HEK293 (cell line): ENCODE data around the gene MBP.

Source experiments
- HOXA7 ChIP-seq: sonication (generic); formaldehyde crosslinking; IDR thresholded peaks from 2 replicates; pipeline ENCODE4 v1.8.1; 2022; ENCODE audit warnings: missing genetic modification reagents, borderline replicate concordance
- KLF1 ChIP-seq: fragments of 450-650 bp; formaldehyde crosslinking; IDR thresholded peaks from 2 replicates; pipeline ENCODE4 v1.5.1; 2016; ENCODE audit warnings: missing biosample characterization, missing genetic modification characterization
- MEIS1 ChIP-seq: sonication (generic); formaldehyde crosslinking; IDR thresholded peaks from 2 replicates; pipeline ENCODE4 v1.8.1; 2022; ENCODE audit warnings: missing genetic modification reagents, mild to moderate bottlenecking, borderline replicate concordance
- MZF1 ChIP-seq: fragments of 450-650 bp; formaldehyde crosslinking; IDR thresholded peaks from 2 replicates; pipeline ENCODE4 v1.5.1; 2017; ENCODE audit warnings: missing biosample characterization, missing genetic modification characterization, borderline replicate concordance
- TCF7L2 ChIP-seq: IDR thresholded peaks from 2 replicates; pipeline ENCODE4 v1.6.1; 2011; ENCODE audit warnings: low read depth, mild to moderate bottlenecking, inconsistent platforms, low read length, moderate library complexity, borderline replicate concordance
- ZNF48 ChIP-seq: fragments of 450-650 bp; formaldehyde crosslinking; IDR thresholded peaks from 2 replicates; pipeline ENCODE4 v1.5.1; 2016; ENCODE audit warnings: missing biosample characterization, missing genetic modification characterization
- ZNF654 ChIP-seq: fragments of 450-650 bp; formaldehyde crosslinking; IDR thresholded peaks from 2 replicates; pipeline ENCODE4 v1.5.1; 2016; ENCODE audit warnings: low read depth, missing biosample characterization, missing genetic modification characterization
- TF ChIP-seq, protein P1 (sequence below): fragments of 450-650 bp; formaldehyde crosslinking; IDR thresholded peaks from 2 replicates; pipeline ENCODE4 v1.5.1; 2016; ENCODE audit warnings: missing biosample characterization, missing genetic modification characterization
- TF ChIP-seq, protein P2 (sequence below): fragments of 450-650 bp; formaldehyde crosslinking; IDR thresholded peaks from 2 replicates; pipeline ENCODE4 v1.5.1; 2016; ENCODE audit warnings: missing biosample characterization, missing genetic modification characterization
- TF ChIP-seq, protein P3 (sequence below): fragments of 450-650 bp; formaldehyde crosslinking; conservative IDR thresholded peaks from 2 replicates; pipeline ENCODE4 v1.5.1; 2016; ENCODE audit warnings: low read depth, missing biosample characterization, missing genetic modification characterization
- TF ChIP-seq, protein P4 (sequence below): fragments of 450-650 bp; formaldehyde crosslinking; IDR thresholded peaks from 2 replicates; pipeline ENCODE4 v1.5.1; 2016; ENCODE audit warnings: missing biosample characterization, missing genetic modification characterization, borderline replicate concordance
- TF ChIP-seq, protein P5 (sequence below): fragments of 450-650 bp; formaldehyde crosslinking; IDR thresholded peaks from 2 replicates; pipeline ENCODE4 v1.5.1; 2016; ENCODE audit warnings: missing biosample characterization, missing genetic modification characterization
- TF ChIP-seq, protein P6 (sequence below): fragments of 450-650 bp; formaldehyde crosslinking; IDR thresholded peaks from 2 replicates; pipeline ENCODE4 v1.5.1; 2017; ENCODE audit warnings: missing biosample characterization, mild to moderate bottlenecking, missing genetic modification characterization, moderate library complexity
- TF ChIP-seq, protein P7 (sequence below): fragments of 450-650 bp; formaldehyde crosslinking; IDR thresholded peaks from 2 replicates; pipeline ENCODE4 v1.5.1; 2016; ENCODE audit warnings: missing biosample characterization, missing genetic modification characterization

DNA sequence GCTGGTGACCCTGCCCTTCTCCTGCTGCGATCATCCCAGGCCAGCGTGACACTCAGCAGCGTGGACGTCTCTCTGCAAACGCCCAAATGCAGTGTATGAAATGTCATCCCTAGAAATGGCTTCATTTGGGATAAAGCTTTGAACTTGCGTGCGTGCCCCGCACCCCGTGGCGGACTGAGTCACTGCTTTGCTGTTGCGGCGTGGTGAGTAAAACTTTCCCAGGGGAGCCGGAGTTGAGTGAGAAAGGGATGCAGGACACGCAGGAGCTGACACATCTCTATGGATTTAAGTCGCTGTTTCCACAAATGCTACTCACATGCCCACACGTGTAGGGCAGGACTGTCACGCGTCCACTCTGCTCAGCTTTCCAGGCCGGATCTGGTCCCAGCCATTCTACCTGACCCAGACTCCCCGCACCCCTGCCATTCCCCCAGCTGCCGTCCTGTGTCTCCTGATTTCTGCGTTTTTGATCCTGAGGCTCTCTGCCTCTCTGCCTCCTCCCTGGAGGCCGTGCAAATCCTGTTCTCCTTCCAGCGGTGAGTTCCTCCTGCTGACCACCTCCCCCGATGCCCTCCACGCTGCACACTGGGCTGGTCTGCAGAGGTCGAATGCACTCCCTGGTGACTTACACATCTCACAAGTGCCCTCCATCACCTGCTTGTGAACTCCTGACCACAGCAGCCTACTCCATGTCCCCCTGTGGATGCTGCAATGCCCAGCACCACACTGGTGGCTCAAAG, 88.9 kb downstream of the MBP start:
- TF ChIP-seq, protein P1, sequence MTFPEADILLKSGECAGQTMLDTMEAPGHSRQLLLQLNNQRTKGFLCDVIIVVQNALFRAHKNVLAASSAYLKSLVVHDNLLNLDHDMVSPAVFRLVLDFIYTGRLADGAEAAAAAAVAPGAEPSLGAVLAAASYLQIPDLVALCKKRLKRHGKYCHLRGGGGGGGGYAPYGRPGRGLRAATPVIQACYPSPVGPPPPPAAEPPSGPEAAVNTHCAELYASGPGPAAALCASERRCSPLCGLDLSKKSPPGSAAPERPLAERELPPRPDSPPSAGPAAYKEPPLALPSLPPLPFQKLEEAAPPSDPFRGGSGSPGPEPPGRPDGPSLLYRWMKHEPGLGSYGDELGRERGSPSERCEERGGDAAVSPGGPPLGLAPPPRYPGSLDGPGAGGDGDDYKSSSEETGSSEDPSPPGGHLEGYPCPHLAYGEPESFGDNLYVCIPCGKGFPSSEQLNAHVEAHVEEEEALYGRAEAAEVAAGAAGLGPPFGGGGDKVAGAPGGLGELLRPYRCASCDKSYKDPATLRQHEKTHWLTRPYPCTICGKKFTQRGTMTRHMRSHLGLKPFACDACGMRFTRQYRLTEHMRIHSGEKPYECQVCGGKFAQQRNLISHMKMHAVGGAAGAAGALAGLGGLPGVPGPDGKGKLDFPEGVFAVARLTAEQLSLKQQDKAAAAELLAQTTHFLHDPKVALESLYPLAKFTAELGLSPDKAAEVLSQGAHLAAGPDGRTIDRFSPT: no peak
- TF ChIP-seq, protein P2, sequence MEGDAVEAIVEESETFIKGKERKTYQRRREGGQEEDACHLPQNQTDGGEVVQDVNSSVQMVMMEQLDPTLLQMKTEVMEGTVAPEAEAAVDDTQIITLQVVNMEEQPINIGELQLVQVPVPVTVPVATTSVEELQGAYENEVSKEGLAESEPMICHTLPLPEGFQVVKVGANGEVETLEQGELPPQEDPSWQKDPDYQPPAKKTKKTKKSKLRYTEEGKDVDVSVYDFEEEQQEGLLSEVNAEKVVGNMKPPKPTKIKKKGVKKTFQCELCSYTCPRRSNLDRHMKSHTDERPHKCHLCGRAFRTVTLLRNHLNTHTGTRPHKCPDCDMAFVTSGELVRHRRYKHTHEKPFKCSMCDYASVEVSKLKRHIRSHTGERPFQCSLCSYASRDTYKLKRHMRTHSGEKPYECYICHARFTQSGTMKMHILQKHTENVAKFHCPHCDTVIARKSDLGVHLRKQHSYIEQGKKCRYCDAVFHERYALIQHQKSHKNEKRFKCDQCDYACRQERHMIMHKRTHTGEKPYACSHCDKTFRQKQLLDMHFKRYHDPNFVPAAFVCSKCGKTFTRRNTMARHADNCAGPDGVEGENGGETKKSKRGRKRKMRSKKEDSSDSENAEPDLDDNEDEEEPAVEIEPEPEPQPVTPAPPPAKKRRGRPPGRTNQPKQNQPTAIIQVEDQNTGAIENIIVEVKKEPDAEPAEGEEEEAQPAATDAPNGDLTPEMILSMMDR: no peak
- TF ChIP-seq, protein P3, sequence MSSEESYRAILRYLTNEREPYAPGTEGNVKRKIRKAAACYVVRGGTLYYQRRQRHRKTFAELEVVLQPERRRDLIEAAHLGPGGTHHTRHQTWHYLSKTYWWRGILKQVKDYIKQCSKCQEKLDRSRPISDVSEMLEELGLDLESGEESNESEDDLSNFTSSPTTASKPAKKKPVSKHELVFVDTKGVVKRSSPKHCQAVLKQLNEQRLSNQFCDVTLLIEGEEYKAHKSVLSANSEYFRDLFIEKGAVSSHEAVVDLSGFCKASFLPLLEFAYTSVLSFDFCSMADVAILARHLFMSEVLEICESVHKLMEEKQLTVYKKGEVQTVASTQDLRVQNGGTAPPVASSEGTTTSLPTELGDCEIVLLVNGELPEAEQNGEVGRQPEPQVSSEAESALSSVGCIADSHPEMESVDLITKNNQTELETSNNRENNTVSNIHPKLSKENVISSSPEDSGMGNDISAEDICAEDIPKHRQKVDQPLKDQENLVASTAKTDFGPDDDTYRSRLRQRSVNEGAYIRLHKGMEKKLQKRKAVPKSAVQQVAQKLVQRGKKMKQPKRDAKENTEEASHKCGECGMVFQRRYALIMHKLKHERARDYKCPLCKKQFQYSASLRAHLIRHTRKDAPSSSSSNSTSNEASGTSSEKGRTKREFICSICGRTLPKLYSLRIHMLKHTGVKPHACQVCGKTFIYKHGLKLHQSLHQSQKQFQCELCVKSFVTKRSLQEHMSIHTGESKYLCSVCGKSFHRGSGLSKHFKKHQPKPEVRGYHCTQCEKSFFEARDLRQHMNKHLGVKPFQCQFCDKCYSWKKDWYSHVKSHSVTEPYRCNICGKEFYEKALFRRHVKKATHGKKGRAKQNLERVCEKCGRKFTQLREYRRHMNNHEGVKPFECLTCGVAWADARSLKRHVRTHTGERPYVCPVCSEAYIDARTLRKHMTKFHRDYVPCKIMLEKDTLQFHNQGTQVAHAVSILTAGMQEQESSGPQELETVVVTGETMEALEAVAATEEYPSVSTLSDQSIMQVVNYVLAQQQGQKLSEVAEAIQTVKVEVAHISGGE (tag by site-specific recombination): no peak
- TF ChIP-seq, protein P4, sequence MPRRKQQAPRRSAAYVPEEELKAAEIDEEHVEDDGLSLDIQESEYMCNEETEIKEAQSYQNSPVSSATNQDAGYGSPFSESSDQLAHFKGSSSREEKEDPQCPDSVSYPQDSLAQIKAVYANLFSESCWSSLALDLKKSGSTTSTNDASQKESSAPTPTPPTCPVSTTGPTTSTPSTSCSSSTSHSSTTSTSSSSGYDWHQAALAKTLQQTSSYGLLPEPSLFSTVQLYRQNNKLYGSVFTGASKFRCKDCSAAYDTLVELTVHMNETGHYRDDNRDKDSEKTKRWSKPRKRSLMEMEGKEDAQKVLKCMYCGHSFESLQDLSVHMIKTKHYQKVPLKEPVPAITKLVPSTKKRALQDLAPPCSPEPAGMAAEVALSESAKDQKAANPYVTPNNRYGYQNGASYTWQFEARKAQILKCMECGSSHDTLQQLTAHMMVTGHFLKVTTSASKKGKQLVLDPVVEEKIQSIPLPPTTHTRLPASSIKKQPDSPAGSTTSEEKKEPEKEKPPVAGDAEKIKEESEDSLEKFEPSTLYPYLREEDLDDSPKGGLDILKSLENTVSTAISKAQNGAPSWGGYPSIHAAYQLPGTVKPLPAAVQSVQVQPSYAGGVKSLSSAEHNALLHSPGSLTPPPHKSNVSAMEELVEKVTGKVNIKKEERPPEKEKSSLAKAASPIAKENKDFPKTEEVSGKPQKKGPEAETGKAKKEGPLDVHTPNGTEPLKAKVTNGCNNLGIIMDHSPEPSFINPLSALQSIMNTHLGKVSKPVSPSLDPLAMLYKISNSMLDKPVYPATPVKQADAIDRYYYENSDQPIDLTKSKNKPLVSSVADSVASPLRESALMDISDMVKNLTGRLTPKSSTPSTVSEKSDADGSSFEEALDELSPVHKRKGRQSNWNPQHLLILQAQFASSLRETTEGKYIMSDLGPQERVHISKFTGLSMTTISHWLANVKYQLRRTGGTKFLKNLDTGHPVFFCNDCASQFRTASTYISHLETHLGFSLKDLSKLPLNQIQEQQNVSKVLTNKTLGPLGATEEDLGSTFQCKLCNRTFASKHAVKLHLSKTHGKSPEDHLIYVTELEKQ (tag by site-specific recombination): no peak
- TF ChIP-seq, protein P5, sequence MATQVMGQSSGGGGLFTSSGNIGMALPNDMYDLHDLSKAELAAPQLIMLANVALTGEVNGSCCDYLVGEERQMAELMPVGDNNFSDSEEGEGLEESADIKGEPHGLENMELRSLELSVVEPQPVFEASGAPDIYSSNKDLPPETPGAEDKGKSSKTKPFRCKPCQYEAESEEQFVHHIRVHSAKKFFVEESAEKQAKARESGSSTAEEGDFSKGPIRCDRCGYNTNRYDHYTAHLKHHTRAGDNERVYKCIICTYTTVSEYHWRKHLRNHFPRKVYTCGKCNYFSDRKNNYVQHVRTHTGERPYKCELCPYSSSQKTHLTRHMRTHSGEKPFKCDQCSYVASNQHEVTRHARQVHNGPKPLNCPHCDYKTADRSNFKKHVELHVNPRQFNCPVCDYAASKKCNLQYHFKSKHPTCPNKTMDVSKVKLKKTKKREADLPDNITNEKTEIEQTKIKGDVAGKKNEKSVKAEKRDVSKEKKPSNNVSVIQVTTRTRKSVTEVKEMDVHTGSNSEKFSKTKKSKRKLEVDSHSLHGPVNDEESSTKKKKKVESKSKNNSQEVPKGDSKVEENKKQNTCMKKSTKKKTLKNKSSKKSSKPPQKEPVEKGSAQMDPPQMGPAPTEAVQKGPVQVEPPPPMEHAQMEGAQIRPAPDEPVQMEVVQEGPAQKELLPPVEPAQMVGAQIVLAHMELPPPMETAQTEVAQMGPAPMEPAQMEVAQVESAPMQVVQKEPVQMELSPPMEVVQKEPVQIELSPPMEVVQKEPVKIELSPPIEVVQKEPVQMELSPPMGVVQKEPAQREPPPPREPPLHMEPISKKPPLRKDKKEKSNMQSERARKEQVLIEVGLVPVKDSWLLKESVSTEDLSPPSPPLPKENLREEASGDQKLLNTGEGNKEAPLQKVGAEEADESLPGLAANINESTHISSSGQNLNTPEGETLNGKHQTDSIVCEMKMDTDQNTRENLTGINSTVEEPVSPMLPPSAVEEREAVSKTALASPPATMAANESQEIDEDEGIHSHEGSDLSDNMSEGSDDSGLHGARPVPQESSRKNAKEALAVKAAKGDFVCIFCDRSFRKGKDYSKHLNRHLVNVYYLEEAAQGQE (tag by site-specific recombination): no peak
- no peak for TF ChIP-seq MZF1 (tag by site-specific recombination)
- TF ChIP-seq ZNF48 (tag by site-specific recombination): no peak
- TF ChIP-seq, protein P6, sequence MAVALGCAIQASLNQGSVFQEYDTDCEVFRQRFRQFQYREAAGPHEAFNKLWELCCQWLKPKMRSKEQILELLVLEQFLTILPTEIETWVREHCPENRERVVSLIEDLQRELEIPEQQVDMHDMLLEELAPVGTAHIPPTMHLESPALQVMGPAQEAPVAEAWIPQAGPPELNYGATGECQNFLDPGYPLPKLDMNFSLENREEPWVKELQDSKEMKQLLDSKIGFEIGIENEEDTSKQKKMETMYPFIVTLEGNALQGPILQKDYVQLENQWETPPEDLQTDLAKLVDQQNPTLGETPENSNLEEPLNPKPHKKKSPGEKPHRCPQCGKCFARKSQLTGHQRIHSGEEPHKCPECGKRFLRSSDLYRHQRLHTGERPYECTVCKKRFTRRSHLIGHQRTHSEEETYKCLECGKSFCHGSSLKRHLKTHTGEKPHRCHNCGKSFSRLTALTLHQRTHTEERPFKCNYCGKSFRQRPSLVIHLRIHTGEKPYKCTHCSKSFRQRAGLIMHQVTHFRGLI (tag by site-specific recombination): no peak
- TF ChIP-seq, protein P7, sequence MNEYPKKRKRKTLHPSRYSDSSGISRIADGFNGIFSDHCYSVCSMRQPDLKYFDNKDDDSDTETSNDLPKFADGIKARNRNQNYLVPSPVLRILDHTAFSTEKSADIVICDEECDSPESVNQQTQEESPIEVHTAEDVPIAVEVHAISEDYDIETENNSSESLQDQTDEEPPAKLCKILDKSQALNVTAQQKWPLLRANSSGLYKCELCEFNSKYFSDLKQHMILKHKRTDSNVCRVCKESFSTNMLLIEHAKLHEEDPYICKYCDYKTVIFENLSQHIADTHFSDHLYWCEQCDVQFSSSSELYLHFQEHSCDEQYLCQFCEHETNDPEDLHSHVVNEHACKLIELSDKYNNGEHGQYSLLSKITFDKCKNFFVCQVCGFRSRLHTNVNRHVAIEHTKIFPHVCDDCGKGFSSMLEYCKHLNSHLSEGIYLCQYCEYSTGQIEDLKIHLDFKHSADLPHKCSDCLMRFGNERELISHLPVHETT (tag by site-specific recombination): no peak
- TF ChIP-seq KLF1: no peak
- TF ChIP-seq ZNF654 (tag by site-specific recombination): no peak
- no peak for TF ChIP-seq MEIS1 (CRISPR knock-in tag)
- TF ChIP-seq TCF7L2: no peak
- no peak for TF ChIP-seq HOXA7 (CRISPR knock-in tag)
